ENCODE results near the gene CHST15. TPM values are rescaled to one million over a fixed set of nuclear protein-coding genes. Genes with fewer than 3 reads are reported as not detected.

Gene CHST15
- total RNA-seq, 2 donors from 2014 or later = 0.80 to 7.8 TPM

GRCh38 chr10:123974406-123974805 is 119.0 kb downstream of the CHST15 start:
- H3K9me3 Mint-ChIP-seq = peaks cover 0 to 7% of the 10 kb centered on the region in 2 donors
- no peak overlapping the region for H3K27ac Mint-ChIP-seq
- no peak for ATAC-seq
- DNase-seq (ENCODE audit: low spot score in 2 of 2) = no peak
- peaks cover 0 to 10% of the 10 kb centered on the region in 2 donors for H3K36me3 Mint-ChIP-seq

GRCh38 chr10:123972481-123973401 is 120.7 kb downstream of the CHST15 start:
- Mint-ChIP-seq H3K36me3 (peaks cover 0 to 10% of the 10 kb centered on the region in 2 donors), H3K27ac (no peak overlapping the region), H3K9me3 (peaks cover 0 to 7% of the 10 kb centered on the region in 2 donors)
- no peak for ATAC-seq
- no peak for DNase-seq (ENCODE audit: low spot score in 2 of 2)

GRCh38 chr10:123970927-123971286 is 122.5 kb downstream of the CHST15 start:
- Mint-ChIP-seq H3K36me3 (peaks cover 0 to 6% of the 10 kb centered on the region in 2 donors), H3K9me3 (peaks cover 0 to 7% of the 10 kb centered on the region in 2 donors), H3K27ac (no peak overlapping the region)
- no peak for DNase-seq (ENCODE audit: low spot score in 2 of 2)
- no peak for ATAC-seq

- no peak overlapping the region for H3K27ac Mint-ChIP-seq
- DNase-seq (ENCODE audit: low spot score in 2 of 2) (no peak), ATAC-seq (peak in 1 of 2 donors; percentile 26)
- H3K9me3 Mint-ChIP-seq = peaks cover 0 to 7% of the 10 kb centered on the region in 2 donors
- peaks cover 0 to 6% of the 10 kb centered on the region in 2 donors for H3K36me3 Mint-ChIP-seq
These were observed 123.0 kb downstream of the CHST15 start for GRCh38 chr10:123970207-123970926.

GRCh38 chr10:123967626-123968243 is 125.7 kb downstream of the CHST15 start:
- peaks cover 0 to 6% of the 10 kb centered on the region in 2 donors for H3K36me3 Mint-ChIP-seq
- DNase-seq (ENCODE audit: low spot score in 2 of 2) (peak in 1 of 2 donors; percentile 77), ATAC-seq (peak; percentile 45 to 71)
- peaks cover 0 to 7% of the 10 kb centered on the region in 2 donors for H3K9me3 Mint-ChIP-seq
- no peak overlapping the region for H3K27ac Mint-ChIP-seq

- peaks cover 0 to 7% of the 10 kb centered on the region in 2 donors for H3K9me3 Mint-ChIP-seq
- ATAC-seq (no peak), DNase-seq (ENCODE audit: low spot score in 2 of 2) (no peak)
- no peak overlapping the region for H3K27ac Mint-ChIP-seq
- H3K36me3 Mint-ChIP-seq = peaks cover 0 to 6% of the 10 kb centered on the region in 2 donors
These were observed 126.5 kb downstream of the CHST15 start for GRCh38 chr10:123966896-123967231.

- H3K9me3 Mint-ChIP-seq = peaks cover 0 to under 1% of the 10 kb centered on the region in 2 donors
- DNase-seq (ENCODE audit: low spot score in 2 of 2) (no peak), ATAC-seq (no peak)
- H3K36me3 Mint-ChIP-seq = no peaks in the 10 kb centered on the region
- H3K27ac Mint-ChIP-seq = peak overlapping the region in 1 of 2 donors; percentile 30
These were observed 127.2 kb downstream of the CHST15 start for GRCh38 chr10:123965973-123966895.

- Mint-ChIP-seq H3K9me3 (peaks cover 0 to 3% of the 10 kb centered on the region in 2 donors), H3K36me3 (no peaks in the 10 kb centered on the region), H3K27ac (no peak overlapping the region)
- DNase-seq (ENCODE audit: low spot score in 2 of 2) (no peak), ATAC-seq (no peak)
These were observed 128.4 kb downstream of the CHST15 start for GRCh38 chr10:123964953-123965352.

GRCh38 chr10:123962756-123963530 is 130.5 kb downstream of the CHST15 start:
- Mint-ChIP-seq H3K9me3 (peaks cover 0 to 6% of the 10 kb centered on the region in 2 donors), H3K27ac (no peak overlapping the region), H3K36me3 (no peaks in the 10 kb centered on the region)
- DNase-seq (ENCODE audit: low spot score in 2 of 2) (no peak), ATAC-seq (no peak)

- Mint-ChIP-seq H3K36me3 (no peaks in the 10 kb centered on the region), H3K27ac (no peak overlapping the region), H3K9me3 (peaks cover 0 to 6% of the 10 kb centered on the region in 2 donors)
- ATAC-seq (no peak), DNase-seq (ENCODE audit: low spot score in 2 of 2) (no peak)
These were observed 135.2 kb downstream of the CHST15 start for GRCh38 chr10:123958241-123958640.

Other genes with a start within 250 kb of the CHST15 start
- gene CPXM2, start 201.8 kb downstream of the CHST15 start, total RNA-seq = not detected

Data from activated naive CD4-positive, alpha-beta T cell treated with anti-CD3 and anti-CD28 coated beads, Interleukin-2, amount 50 U/mL, for 72 hours (primary cell).